ENCODE measurements around the gene TTC1. TPM values are rescaled to one million over a fixed set of nuclear protein-coding genes. Genes with fewer than 3 reads are reported as not detected.
A peak's percentile ranks its signal among the peaks of the same experiment; 100 is the strongest.

TTC1 gene
- polyA plus RNA-seq, 1 donor from 2014 or later = 80.0 TPM

GRCh38 chr5:160108124-160108523 lies 99.2 kb downstream of the TTC1 start:
- H3K27ac Mint-ChIP-seq = peak overlapping the region in 1 of 3 donors; percentile 41
- no peak overlapping the region for H3K4me3 Mint-ChIP-seq
- H3K36me3 Mint-ChIP-seq = peaks cover 5% of the 10 kb centered on the region
- no peaks in the 10 kb centered on the region for H3K9me3 Mint-ChIP-seq
- no peaks in the 10 kb centered on the region for H3K27me3 Mint-ChIP-seq
- H3K4me1 Mint-ChIP-seq = peaks cover 18 to 23% (median 21%) of the 10 kb centered on the region in 3 donors

Other genes starting within 250 kb of the TTC1 start
- gene ADRA1B, start 92.7 kb upstream of the TTC1 start, polyA plus RNA-seq = not detected
- gene PWWP2A, start 110.3 kb downstream of the TTC1 start, polyA plus RNA-seq = 30.5 TPM
- not detected for gene FABP6, start 220.4 kb downstream of the TTC1 start, polyA plus RNA-seq